PFSK-1 (cell line): ENCODE results near the gene LSM14B.

Source experiments
- FOXP2 ChIP-seq: optimal IDR thresholded peaks from 2 replicates; pipeline ENCODE3; 2011; ENCODE audit warnings: borderline replicate concordance, control low read depth, inconsistent platforms; ENCODE audit not compliant: insufficient read depth; ENCODE audit errors: extremely low read length, extremely low read depth
- POLR2AphosphoS5 ChIP-seq: IDR thresholded peaks from 2 replicates; pipeline ENCODE4 v1.6.1; 2012; ENCODE audit warnings: low read depth, mild to moderate bottlenecking, control low read depth, low read length, moderate library complexity
- REST ChIP-seq, 2 experiments: IDR thresholded peaks; 2 replicates each; pipeline versions ENCODE4 v1.6.1 to v1.8.0; 2011 to 2012; ENCODE audit warnings: low read depth in 2 of 2, low read length in 2 of 2, control low read depth in 1 of 2, inconsistent platforms in 1 of 2, mild to moderate bottlenecking in 1 of 2, moderate library complexity in 1 of 2; ENCODE audit not compliant: insufficient read depth in 1 of 2
- SIN3A ChIP-seq: IDR thresholded peaks from 2 replicates; pipeline ENCODE4 v1.6.1; 2012; ENCODE audit warnings: mild to moderate bottlenecking, low read length, moderate library complexity, borderline replicate concordance; ENCODE audit not compliant: insufficient read depth

DNA sequence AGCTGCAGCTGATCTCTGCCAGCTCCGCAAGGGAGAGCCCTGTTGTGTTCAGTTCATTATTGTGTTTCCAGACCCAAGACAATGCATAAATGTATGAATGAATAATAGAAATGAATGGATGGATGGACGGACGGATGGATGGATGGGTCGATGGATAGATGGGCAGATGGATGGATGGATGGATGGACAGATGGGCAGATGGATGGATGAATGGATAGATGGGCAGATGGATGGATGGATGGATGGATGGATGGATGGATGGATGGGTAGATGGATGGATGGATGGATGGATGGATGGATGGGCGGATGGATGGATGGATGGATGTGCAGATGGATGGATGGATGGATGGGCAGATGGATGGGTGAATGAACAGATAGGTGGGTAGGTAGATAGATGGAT, 16.7 kb upstream of the LSM14B start:
- TF ChIP-seq POLR2AphosphoS5 (no peak), SIN3A (no peak), REST (IDR thresholded peaks at IDR 0.05; ENCODE audit: insufficient read depth in 1 of 2, low read depth in 2 of 2, low read length in 2 of 2) (no peak), FOXP2 (no peak)
